ENCODE measurements around the gene PTOV1. TPM values are rescaled to one million over a fixed set of nuclear protein-coding genes. Genes with fewer than 3 reads are reported as not detected.

Gene PTOV1
- total RNA-seq, 1 experiment from 2014 or later = 114 TPM

- in situ Hi-C loops (cut with HindIII; ENCODE audit: low pct_unique_long_range_greater_than_20kb, low sequenced_read_pairs) = no loop called here
- POLR2A ChIA-PET = interaction anchor here (0.6 kb wide), 1 partner anchor 10 kb away, joined by 4 read pairs; no protein-coding TSS in a partner anchor
- no TSS peak for BruUV-seq (replicated peaks)
Measured at GRCh38 chr19:49887665-49888509, 36.9 kb downstream of the PTOV1 start.

DNA sequence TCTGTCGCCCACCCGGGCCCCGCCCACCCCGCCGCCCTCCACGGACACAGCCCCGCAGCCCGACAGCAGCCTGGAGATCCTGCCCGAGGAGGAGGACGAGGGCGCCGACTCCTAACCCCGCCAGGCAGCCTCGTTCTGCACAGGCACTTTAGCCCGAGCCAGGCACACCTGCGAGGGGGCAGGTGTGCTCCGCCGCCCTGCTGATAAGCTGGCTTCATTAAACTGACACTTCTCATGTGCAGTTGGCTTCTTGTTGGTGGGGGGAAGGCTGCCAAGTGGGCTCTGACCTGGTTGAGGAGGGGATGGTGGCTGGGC is 37.5 kb downstream of the PTOV1 start:
- intact Hi-C loops (cut with micrococcal nuclease; ENCODE audit: unreplicated experiment) (no loop called here), in situ Hi-C loops (cut with HindIII; ENCODE audit: low pct_unique_long_range_greater_than_20kb, low sequenced_read_pairs) (no loop called here)
- BruUV-seq (replicated peaks) = no TSS peak
- POLR2A ChIA-PET = interaction anchor here (0.6 kb wide), 1 partner anchor 9 kb away, joined by 4 read pairs; no protein-coding TSS in a partner anchor
- CTCF ChIA-PET = no interaction called here
- Histone ChIP-seq H3K27me3 (ENCODE audit: control insufficient read depth, insufficient read depth, low read length) (no peaks in the 10 kb centered on the region), H3K4me1 (ENCODE audit: control insufficient read depth, insufficient read depth, low read length) (no peaks in the 10 kb centered on the region), H3K9me3 (ENCODE audit: control insufficient read depth, insufficient read depth, low read depth, low read length) (no peaks in the 10 kb centered on the region), H3K4me3 (ENCODE audit: low read depth in 2 of 2, low read length in 2 of 2) (no peak overlapping the region), H3K27ac (ENCODE audit: low read length) (no peak overlapping the region), H3K36me3 (ENCODE audit: control insufficient read depth, insufficient read depth, low read length) (no peaks in the 10 kb centered on the region)
- no peak for ATAC-seq
- DNase-seq (ENCODE audit: low read depth, low spot score) = no peak
- TF ChIP-seq SIN3A (IDR thresholded peaks at IDR 0.05; ENCODE audit: borderline replicate concordance, insufficient read depth, low read depth, low read length) (no peak), POLR2AphosphoS5 (IDR thresholded peaks at IDR 0.05; ENCODE audit: low read depth, low read length) (no peak), TCF7L2 (IDR thresholded peaks at IDR 0.05; ENCODE audit: low read depth, low read length) (no peak)
- TF ChIP-seq, protein P1, sequence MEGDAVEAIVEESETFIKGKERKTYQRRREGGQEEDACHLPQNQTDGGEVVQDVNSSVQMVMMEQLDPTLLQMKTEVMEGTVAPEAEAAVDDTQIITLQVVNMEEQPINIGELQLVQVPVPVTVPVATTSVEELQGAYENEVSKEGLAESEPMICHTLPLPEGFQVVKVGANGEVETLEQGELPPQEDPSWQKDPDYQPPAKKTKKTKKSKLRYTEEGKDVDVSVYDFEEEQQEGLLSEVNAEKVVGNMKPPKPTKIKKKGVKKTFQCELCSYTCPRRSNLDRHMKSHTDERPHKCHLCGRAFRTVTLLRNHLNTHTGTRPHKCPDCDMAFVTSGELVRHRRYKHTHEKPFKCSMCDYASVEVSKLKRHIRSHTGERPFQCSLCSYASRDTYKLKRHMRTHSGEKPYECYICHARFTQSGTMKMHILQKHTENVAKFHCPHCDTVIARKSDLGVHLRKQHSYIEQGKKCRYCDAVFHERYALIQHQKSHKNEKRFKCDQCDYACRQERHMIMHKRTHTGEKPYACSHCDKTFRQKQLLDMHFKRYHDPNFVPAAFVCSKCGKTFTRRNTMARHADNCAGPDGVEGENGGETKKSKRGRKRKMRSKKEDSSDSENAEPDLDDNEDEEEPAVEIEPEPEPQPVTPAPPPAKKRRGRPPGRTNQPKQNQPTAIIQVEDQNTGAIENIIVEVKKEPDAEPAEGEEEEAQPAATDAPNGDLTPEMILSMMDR (IDR thresholded peaks at IDR 0.05) = no peak
- TF ChIP-seq, protein P2, sequence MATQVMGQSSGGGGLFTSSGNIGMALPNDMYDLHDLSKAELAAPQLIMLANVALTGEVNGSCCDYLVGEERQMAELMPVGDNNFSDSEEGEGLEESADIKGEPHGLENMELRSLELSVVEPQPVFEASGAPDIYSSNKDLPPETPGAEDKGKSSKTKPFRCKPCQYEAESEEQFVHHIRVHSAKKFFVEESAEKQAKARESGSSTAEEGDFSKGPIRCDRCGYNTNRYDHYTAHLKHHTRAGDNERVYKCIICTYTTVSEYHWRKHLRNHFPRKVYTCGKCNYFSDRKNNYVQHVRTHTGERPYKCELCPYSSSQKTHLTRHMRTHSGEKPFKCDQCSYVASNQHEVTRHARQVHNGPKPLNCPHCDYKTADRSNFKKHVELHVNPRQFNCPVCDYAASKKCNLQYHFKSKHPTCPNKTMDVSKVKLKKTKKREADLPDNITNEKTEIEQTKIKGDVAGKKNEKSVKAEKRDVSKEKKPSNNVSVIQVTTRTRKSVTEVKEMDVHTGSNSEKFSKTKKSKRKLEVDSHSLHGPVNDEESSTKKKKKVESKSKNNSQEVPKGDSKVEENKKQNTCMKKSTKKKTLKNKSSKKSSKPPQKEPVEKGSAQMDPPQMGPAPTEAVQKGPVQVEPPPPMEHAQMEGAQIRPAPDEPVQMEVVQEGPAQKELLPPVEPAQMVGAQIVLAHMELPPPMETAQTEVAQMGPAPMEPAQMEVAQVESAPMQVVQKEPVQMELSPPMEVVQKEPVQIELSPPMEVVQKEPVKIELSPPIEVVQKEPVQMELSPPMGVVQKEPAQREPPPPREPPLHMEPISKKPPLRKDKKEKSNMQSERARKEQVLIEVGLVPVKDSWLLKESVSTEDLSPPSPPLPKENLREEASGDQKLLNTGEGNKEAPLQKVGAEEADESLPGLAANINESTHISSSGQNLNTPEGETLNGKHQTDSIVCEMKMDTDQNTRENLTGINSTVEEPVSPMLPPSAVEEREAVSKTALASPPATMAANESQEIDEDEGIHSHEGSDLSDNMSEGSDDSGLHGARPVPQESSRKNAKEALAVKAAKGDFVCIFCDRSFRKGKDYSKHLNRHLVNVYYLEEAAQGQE (IDR thresholded peaks at IDR 0.05; ENCODE audit: insufficient read depth in 1 of 2, low read depth in 2 of 2, low read length in 1 of 2) = no peak

More at GRCh38 chr19:49887665-49888509, 36.9 kb downstream of the PTOV1 start:
- Histone ChIP-seq H3K9me3 (ENCODE audit: control insufficient read depth, insufficient read depth, low read depth, low read length) (no peaks in the 10 kb centered on the region), H3K27me3 (ENCODE audit: control insufficient read depth, insufficient read depth, low read length) (no peaks in the 10 kb centered on the region), H3K4me3 (ENCODE audit: low read depth in 2 of 2, low read length in 2 of 2) (no peak overlapping the region), H3K36me3 (ENCODE audit: control insufficient read depth, insufficient read depth, low read length) (no peaks in the 10 kb centered on the region), H3K4me1 (ENCODE audit: control insufficient read depth, insufficient read depth, low read length) (no peaks in the 10 kb centered on the region), H3K27ac (ENCODE audit: low read length) (no peak overlapping the region)
- TF ChIP-seq POLR2AphosphoS5 (IDR thresholded peaks at IDR 0.05; ENCODE audit: low read depth, low read length) (no peak), TCF7L2 (IDR thresholded peaks at IDR 0.05; ENCODE audit: low read depth, low read length) (no peak), SIN3A (IDR thresholded peaks at IDR 0.05; ENCODE audit: borderline replicate concordance, insufficient read depth, low read depth, low read length) (no peak)
- TF ChIP-seq, protein P2 (IDR thresholded peaks at IDR 0.05; ENCODE audit: insufficient read depth in 1 of 2, low read depth in 2 of 2, low read length in 1 of 2) = no peak
- TF ChIP-seq, protein P1 (IDR thresholded peaks at IDR 0.05) = no peak
- no peak for DNase-seq (ENCODE audit: low read depth, low spot score)
- no peak for ATAC-seq
- intact Hi-C loops (cut with micrococcal nuclease; ENCODE audit: unreplicated experiment) = no loop called here
- CTCF ChIA-PET = no interaction called here
